Sigmoid colon (tissue), 3 donors: ENCODE data around the gene HLTF.

Experiments
- POLR2A ChIP-seq, 2 donors: fragments of 450-650 bp; IDR thresholded peaks; one replicate each; pipeline ENCODE4 v1.6.1; 2016; ENCODE audit warnings: antibody characterized with exemption in 2 of 2, mild to moderate bottlenecking in 2 of 2, moderate library complexity in 2 of 2
- TF ChIP-seq, protein P1 (sequence below), 4 experiments: fragments of 450-650 bp in 3 of 4; fragments of 200-600 bp in 1 of 4; IDR thresholded peaks; one replicate each; pipeline ENCODE4 v1.5.1; 2016 to 2019; ENCODE audit warnings: antibody characterized with exemption in 4 of 4, mild to moderate bottlenecking in 3 of 4, moderate library complexity in 2 of 4

DNA sequence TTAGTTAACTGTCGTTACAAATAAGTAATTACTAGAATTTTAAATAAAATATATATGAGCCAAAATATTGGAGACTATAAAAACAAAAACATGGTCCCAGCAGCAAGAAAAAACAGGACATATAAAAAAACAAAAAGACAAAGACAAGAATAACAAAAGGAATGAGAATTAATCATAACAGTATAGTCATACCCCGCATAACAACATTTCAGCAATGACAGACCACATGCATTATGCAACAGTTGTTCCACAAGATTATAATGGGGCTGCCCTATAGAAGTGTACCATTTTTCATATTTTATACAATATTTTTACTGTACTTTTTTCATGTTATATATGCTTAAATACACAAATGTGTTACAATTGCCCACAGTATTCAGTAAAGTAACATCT, 5.6 kb downstream of the HLTF start:
- no peak for TF ChIP-seq POLR2A (IDR thresholded peaks at IDR 0.05)
- TF ChIP-seq, protein P1, sequence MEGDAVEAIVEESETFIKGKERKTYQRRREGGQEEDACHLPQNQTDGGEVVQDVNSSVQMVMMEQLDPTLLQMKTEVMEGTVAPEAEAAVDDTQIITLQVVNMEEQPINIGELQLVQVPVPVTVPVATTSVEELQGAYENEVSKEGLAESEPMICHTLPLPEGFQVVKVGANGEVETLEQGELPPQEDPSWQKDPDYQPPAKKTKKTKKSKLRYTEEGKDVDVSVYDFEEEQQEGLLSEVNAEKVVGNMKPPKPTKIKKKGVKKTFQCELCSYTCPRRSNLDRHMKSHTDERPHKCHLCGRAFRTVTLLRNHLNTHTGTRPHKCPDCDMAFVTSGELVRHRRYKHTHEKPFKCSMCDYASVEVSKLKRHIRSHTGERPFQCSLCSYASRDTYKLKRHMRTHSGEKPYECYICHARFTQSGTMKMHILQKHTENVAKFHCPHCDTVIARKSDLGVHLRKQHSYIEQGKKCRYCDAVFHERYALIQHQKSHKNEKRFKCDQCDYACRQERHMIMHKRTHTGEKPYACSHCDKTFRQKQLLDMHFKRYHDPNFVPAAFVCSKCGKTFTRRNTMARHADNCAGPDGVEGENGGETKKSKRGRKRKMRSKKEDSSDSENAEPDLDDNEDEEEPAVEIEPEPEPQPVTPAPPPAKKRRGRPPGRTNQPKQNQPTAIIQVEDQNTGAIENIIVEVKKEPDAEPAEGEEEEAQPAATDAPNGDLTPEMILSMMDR (IDR thresholded peaks at IDR 0.05): no peak
